HG02884 (cell line): ENCODE measurements around the gene BCR.
"Not testable (repeated sequence)": the region's sequence is repeated elsewhere in the genome, so short reads cannot be mapped to it uniquely, and the experiment has no call there.

Experiments
- ATAC-seq: cut with Tn5 transposase; IDR thresholded peaks from one replicate; pipeline ENCODE4 v1.9.1; 2021; ENCODE audit warnings: mild to moderate bottlenecking, moderate library complexity; ENCODE audit not compliant: unreplicated experiment

Gene BCR

GRCh38 chr22:23285734-23286133 lies 105.4 kb downstream of the BCR start:
- ATAC-seq, result no peak

DNA sequence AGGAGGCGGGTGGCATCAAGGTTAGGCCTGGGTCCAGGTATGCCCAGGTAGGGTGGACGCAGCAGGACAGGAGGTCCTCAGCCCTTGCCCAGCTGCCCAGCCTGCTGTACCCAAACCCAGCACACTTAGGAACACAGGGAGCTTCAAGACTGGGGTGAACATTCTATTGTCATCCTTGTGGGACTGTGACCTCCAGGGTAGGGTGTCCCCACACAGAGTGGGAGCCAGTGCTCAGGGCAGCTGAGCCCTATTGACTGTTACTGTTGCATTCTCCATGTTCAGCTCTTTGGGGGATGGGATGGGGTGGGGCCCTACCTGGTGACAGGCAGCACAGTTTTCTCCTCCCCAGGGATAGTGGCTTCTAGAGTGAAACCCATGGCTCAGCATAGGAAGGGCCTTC lies 106.0 kb downstream of the BCR start:
- no peak for ATAC-seq

DNA sequence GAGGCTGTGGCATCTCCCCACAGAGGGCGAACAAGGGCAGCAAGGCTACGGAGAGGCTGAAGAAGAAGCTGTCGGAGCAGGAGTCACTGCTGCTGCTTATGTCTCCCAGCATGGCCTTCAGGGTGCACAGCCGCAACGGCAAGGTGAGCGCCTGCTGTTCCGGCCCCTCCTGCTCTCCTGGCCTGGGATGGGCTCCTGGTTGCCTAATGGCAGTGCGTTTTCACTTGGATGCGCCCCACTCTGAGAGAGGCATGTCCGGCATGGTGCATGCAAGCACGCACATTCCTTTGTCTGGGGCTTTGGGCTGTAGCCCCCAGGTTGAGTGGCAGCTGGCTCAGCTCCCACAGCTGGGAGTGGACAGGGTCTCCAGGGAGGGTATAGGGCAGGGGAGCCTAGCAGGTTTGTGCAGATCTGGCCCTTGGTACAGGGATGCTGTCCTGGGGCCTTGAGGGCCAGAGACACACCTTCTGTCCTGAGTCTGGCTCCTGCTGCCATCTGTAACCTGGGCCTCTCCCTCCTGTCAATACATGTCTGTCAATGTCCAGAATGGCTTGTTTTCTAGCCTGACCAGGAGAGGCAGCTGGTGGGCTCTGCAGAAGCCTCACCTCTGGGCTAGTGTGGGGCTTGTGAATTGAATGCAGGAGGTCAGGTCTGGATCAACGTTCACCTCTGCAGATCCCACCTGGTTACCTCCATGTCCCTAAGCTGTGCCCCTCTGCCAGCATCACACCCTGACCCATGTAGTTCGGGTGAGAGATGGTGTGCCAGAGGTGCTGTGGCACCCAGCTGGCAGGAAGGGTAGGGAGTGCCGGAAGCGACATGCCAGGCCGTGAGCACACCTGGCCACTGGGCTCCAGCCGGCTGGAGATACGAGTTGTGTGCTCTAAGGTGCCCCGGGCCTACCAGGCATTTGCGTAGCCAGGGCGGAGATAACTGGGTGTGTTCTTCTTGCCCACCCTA lies 107.1 kb downstream of the BCR start:
- ATAC-seq, result no peak

DNA sequence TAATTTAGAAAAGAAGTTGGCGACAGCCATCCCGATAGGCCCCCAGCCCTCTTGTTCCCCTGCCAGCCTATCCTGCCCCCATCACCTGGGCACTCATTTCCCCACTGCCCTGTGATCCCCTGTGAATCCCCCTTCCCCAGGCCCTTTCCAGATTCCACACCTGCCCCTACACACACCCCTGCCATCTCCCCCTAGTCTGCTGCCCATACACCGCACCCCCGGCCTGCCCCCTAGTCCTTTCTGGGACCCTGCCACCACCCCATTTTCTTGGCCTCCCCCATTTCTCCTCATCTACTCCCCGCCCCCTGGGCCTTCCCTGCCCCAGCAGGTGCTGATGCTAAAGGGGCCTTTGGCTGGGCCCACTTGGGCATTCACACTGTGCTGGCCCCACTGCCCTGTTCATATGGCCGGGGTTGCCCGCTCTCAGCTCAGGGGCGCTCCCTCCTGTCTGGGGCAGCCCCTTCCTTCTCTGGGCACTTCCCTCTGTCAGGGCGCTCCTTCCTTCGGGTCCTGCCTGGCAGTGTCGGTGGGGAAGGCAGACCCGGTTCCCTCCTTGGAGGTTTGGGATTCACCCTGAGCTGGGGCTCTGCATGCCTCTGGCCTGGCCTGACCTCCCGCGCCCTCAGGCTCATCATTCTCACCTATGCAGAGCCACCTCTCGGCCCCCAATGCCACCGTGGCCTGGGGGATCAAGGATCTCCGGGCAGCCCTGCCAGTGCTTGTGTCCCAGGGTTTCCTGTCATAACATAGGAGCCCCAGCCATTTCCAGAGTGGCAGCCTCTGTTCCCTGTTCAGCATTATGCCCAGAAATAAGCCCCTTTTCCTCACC lies 108.2 kb downstream of the BCR start:
- ATAC-seq, result no peak

DNA sequence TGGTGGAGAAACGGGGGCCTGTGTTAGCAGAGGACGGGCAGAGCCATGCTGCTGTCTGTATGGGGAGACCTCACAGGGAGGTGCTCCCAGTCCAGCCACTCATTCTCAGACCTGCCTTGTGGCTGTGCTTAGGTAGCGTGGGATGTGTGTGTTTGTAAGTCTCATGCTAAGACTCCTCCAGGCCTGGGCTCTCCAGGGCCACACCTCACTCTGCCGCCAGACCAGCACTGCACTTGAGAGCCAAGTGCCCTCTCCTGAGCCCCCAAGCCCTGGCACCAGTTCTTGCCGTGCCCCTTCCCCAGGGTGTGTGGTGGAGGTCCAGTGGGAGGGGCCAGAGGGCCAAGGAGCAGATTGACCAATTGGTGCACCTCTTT lies 108.8 kb downstream of the BCR start:
- ATAC-seq, result no peak

DNA sequence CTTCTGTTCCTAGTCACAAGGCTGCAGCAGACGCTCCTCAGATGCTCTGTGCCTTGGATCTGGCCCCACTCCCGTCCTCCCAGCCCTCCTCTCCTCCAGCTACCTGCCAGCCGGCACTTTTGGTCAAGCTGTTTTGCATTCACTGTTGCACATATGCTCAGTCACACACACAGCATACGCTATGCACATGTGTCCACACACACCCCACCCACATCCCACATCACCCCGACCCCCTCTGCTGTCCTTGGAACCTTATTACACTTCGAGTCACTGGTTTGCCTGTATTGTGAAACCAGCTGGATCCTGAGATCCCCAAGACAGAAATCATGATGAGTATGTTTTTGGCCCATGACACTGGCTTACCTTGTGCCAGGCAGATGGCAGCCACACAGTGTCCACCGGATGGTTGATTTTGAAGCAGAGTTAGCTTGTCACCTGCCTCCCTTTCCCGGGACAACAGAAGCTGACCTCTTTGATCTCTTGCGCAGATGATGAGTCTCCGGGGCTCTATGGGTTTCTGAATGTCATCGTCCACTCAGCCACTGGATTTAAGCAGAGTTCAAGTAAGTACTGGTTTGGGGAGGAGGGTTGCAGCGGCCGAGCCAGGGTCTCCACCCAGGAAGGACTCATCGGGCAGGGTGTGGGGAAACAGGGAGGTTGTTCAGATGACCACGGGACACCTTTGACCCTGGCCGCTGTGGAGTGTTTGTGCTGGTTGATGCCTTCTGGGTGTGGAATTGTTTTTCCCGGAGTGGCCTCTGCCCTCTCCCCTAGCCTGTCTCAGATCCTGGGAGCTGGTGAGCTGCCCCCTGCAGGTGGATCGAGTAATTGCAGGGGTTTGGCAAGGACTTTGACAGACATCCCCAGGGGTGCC lies 109.8 kb downstream of the BCR start:
- no peak for ATAC-seq

- ATAC-seq, result no peak
These were observed 111.6 kb downstream of the BCR start for GRCh38 chr22:23291806-23292452.

GRCh38 chr22:23292453-23293350 lies 112.4 kb downstream of the BCR start:
- ATAC-seq, result no peak

DNA sequence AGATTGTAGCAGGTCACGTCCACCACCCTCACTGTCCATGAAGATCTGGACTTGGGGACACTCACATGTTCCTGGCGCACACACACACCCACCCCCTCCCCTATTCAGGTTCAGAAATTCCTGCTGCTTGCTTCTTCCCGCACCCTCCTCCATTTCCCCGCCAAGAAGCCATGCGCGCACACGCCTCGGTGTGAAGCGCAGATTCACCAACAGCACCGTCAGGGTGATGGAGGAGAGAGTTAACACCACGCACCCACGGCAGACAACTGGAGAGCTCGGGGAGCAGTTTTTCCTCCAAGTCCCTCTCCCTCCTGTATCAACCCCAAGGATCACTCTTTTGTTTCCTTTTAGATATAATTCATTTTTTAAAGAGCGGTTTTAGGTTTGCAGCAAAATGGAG lies 113.4 kb downstream of the BCR start:
- no peak for ATAC-seq

DNA sequence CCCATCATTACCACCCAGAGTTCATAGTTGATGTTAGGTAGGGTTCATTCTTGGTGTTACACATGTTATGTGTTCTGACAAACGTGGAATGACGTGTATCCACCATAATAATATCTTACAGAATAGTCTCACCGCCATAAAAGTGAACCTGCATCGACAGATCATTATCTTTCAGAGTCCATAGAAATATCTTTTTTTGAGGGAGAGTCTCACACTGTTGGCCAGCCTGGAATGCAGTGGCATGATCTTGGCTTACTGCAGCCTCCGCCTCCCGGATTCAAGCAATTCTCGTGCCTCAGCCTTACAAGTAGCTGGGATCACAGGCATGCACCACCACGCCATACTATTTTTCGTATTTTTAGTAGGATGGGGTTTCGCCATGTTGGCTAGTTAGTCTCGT lies 113.9 kb downstream of the BCR start:
- ATAC-seq, result no peak

DNA sequence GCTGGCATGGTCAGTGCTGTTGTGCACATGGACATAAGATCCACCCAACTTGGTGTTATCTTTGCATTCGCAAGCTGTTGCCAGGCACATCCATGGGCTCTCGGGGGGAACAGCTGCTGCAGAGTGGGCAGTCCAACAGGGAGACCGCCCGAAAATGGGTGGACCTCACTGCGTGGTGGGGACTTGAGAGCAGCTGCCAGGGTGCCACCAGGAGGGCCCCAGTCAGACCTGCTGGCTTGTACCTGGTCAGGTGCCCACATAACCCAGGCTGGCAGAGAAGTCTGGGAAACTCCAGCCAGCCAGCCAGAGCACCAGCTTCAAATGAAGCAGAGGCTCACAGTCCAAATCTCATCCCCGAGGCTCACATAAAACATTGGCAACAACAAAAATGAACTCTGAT lies 120.2 kb downstream of the BCR start:
- no peak for ATAC-seq

DNA sequence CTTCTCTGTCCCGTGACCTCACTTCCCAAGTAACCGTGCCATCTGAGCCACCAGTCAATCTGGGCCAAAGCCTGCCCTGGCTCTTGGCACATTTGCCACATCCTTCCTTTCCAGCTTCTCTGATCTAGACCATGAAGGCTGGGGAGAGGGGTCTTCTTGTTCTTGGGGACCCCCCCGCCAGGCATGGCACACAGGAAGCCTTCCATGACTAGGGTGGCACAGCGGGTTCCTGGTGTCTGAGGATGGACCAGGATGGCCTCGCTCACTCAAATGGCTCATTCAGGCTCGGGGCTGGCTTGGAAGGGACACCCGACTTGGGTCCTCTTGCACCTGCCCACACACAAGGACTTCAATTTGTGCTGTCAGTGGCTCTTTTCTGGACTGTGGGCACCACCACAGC lies 121.3 kb downstream of the BCR start:
- no peak for ATAC-seq

DNA sequence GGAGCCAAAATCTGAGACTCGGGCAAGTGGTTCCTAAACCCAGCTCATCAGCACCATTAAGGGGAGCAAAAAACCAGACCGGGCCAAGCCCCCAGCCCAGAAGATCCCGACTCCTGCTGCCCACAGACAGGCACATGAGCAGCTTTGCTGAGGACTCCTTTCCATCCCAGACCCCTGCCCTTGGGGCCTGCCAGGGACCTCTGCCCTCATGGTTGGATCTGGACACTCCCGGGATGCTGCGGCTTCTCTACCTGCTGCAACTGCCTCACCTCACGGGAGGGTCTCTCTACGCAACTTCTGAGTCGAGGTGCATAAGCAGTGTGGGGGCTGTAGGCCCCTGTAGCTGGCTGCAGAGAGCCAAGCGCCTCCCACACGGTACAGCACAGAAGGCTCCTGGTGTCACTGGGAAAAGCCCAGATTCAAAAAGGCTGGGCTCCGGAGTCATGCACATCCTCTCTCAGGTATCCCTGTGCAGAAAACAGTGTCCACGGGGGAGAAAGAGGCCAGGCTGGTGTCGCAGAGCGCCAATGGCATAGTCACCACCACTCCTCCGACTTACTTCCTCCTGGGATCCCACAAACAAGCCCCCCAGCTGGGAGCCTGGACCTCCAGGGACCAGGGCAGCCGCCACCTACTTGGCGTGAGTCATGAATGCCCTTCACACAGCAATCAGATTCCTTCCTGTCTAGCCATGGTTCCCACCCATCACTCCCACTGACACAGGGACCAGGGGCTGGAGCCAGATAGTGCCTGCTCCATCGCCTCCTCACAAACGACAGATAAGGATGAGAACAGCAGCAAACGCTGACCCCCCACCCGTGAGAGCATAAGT lies 122.1 kb downstream of the BCR start:
- ATAC-seq, result no peak

GRCh38 chr22:23305321-23305910 lies 125.1 kb downstream of the BCR start:
- no peak for ATAC-seq

DNA sequence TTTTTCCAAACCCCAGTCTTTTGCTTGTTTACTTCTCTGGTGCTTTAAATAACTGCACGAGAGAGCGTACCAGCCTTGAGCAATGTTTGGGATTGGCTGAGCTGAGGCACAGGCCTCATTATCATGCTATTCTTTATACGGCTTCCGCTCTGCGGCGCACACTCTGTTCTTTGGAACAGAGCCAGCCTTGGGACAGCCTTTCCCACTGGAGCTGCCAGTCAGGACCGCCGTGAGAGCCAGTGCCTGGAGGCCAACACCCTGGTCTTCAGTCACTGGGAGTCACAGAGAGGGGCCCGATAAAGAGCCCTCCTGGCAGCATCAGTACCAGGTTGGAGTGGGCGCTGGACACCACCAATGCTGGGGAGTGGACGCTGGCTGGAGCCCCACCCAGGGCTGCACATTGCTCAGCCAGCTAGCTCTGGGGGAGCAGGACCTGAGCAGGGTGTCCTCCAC lies 125.6 kb downstream of the BCR start:
- no peak for ATAC-seq

- ATAC-seq, result no peak
These were observed 126.2 kb downstream of the BCR start for GRCh38 chr22:23306438-23306921.

GRCh38 chr22:23306926-23307325 lies 126.6 kb downstream of the BCR start:
- ATAC-seq, result no peak

- not testable (repeated sequence) for ATAC-seq
These were observed 127.2 kb downstream of the BCR start for GRCh38 chr22:23307511-23307910.
